Measurements from ENCODE around the gene TRIM60.
"Not testable (repeated sequence)": the region's sequence is repeated elsewhere in the genome, so short reads cannot be mapped to it uniquely, and the experiment has no call there.

Gene TRIM60

GRCh38 chr4:165053645-165054044 lies 21.8 kb downstream of the TRIM60 start, which contains the start of gene TRIM75:
TRIM75 (plus strand) TSS chr4:165053866; CDS start chr4:165059148, 5,282 bp downstream.
- Histone ChIP-seq H3K27ac (ENCODE audit: low read depth, low read length) (no peak within 1 kb of the TSS), H3K4me1 (ENCODE audit: control insufficient read depth, insufficient read depth, low read length) (peaks cover 5% of the 10 kb centered on the region; the same call in 1 of the 2 replicates), H3K36me3 (ENCODE audit: control insufficient read depth, insufficient read depth, low read length) (no peaks in the 10 kb centered on the region), H3K4me3 (ENCODE audit: low read depth, low read length) (no peak within 1 kb of the TSS), H3K9me3 (ENCODE audit: control insufficient read depth, insufficient read depth, low read depth, low read length) (no peaks in the 10 kb centered on the region), H3K9ac (ENCODE audit: low read length) (no peak within 1 kb of the TSS), H3K27me3 (ENCODE audit: control insufficient read depth, insufficient read depth, low read length) (no peaks in the 10 kb centered on the region)

- no peaks in the 10 kb centered on the region for H3K36me3 ChIP-seq (ENCODE audit: control insufficient read depth, insufficient read depth, low read length)
Observed at GRCh38 chr4:165055601-165056000, 23.8 kb downstream of the TRIM60 start.

GRCh38 chr4:165058666-165059065 lies 26.9 kb downstream of the TRIM60 start:
- no peaks in the 10 kb centered on the region for H3K4me1 ChIP-seq (ENCODE audit: control insufficient read depth, insufficient read depth, low read length)
- no peak overlapping the region for H3K27ac ChIP-seq (ENCODE audit: low read depth, low read length)
- no peak overlapping the region for H3K9ac ChIP-seq (ENCODE audit: low read length)
- H3K9me3 ChIP-seq (ENCODE audit: control insufficient read depth, insufficient read depth, low read depth, low read length): no peaks in the 10 kb centered on the region
- H3K27me3 ChIP-seq (ENCODE audit: control insufficient read depth, insufficient read depth, low read length): no peaks in the 10 kb centered on the region
- no peak overlapping the region for H3K4me3 ChIP-seq (ENCODE audit: low read depth, low read length)
- H3K36me3 ChIP-seq (ENCODE audit: control insufficient read depth, insufficient read depth, low read length): no peaks in the 10 kb centered on the region

More at GRCh38 chr4:165055601-165056000, 23.8 kb downstream of the TRIM60 start:
- Histone ChIP-seq H3K27ac (ENCODE audit: low read depth, low read length) (no peak overlapping the region), H3K4me3 (ENCODE audit: low read depth, low read length) (no peak overlapping the region), H3K27me3 (ENCODE audit: control insufficient read depth, insufficient read depth, low read length) (no peaks in the 10 kb centered on the region), H3K4me1 (ENCODE audit: control insufficient read depth, insufficient read depth, low read length) (peaks cover 5% of the 10 kb centered on the region; the same call in 1 of the 2 replicates), H3K9me3 (ENCODE audit: control insufficient read depth, insufficient read depth, low read depth, low read length) (no peaks in the 10 kb centered on the region), H3K9ac (ENCODE audit: low read length) (no peak overlapping the region)

- H3K36me3 ChIP-seq (ENCODE audit: control insufficient read depth, insufficient read depth, low read length): no peaks in the 10 kb centered on the region
- no peaks in the 10 kb centered on the region for H3K4me1 ChIP-seq (ENCODE audit: control insufficient read depth, insufficient read depth, low read length)
- no peaks in the 10 kb centered on the region for H3K9me3 ChIP-seq (ENCODE audit: control insufficient read depth, insufficient read depth, low read depth, low read length)
- H3K27ac ChIP-seq (ENCODE audit: low read depth, low read length): no peak overlapping the region
- H3K27me3 ChIP-seq (ENCODE audit: control insufficient read depth, insufficient read depth, low read length): no peaks in the 10 kb centered on the region
- no peak overlapping the region for H3K9ac ChIP-seq (ENCODE audit: low read length)
- H3K4me3 ChIP-seq (ENCODE audit: low read depth, low read length): no peak overlapping the region
Observed at GRCh38 chr4:165059386-165059785, 27.6 kb downstream of the TRIM60 start.

- Histone ChIP-seq H3K27ac (ENCODE audit: low read depth, low read length) (no peak overlapping the region), H3K9ac (ENCODE audit: low read length) (no peak overlapping the region), H3K4me3 (ENCODE audit: low read depth, low read length) (no peak overlapping the region)
Observed at GRCh38 chr4:165060938-165061337, 29.1 kb downstream of the TRIM60 start.

GRCh38 chr4:165070560-165070959 lies 38.8 kb downstream of the TRIM60 start:
- no peak overlapping the region for H3K27ac ChIP-seq (ENCODE audit: low read depth, low read length)

More at GRCh38 chr4:165060938-165061337, 29.1 kb downstream of the TRIM60 start:
- Histone ChIP-seq H3K27me3 (ENCODE audit: control insufficient read depth, insufficient read depth, low read length) (no peaks in the 10 kb centered on the region), H3K9me3 (ENCODE audit: control insufficient read depth, insufficient read depth, low read depth, low read length) (no peaks in the 10 kb centered on the region), H3K36me3 (ENCODE audit: control insufficient read depth, insufficient read depth, low read length) (no peaks in the 10 kb centered on the region), H3K4me1 (ENCODE audit: control insufficient read depth, insufficient read depth, low read length) (no peaks in the 10 kb centered on the region)

GRCh38 chr4:165073346-165073745 lies 41.5 kb downstream of the TRIM60 start:
- H3K9me3 ChIP-seq (ENCODE audit: control insufficient read depth, insufficient read depth, low read depth, low read length); H3K36me3 ChIP-seq (ENCODE audit: control insufficient read depth, insufficient read depth, low read length); H3K27ac ChIP-seq (ENCODE audit: low read depth, low read length); H3K27me3 ChIP-seq (ENCODE audit: control insufficient read depth, insufficient read depth, low read length); H3K4me3 ChIP-seq (ENCODE audit: low read depth, low read length); H3K4me1 ChIP-seq (ENCODE audit: control insufficient read depth, insufficient read depth, low read length); H3K9ac ChIP-seq (ENCODE audit: low read length): not testable (repeated sequence)

More at GRCh38 chr4:165070560-165070959, 38.8 kb downstream of the TRIM60 start:
- no peaks in the 10 kb centered on the region for H3K36me3 ChIP-seq (ENCODE audit: control insufficient read depth, insufficient read depth, low read length)
- no peak overlapping the region for H3K4me3 ChIP-seq (ENCODE audit: low read depth, low read length)
- peaks cover 3% of the 10 kb centered on the region; the same call in 1 of the 2 replicates for H3K4me1 ChIP-seq (ENCODE audit: control insufficient read depth, insufficient read depth, low read length)
- H3K9me3 ChIP-seq (ENCODE audit: control insufficient read depth, insufficient read depth, low read depth, low read length): no peaks in the 10 kb centered on the region
- no peaks in the 10 kb centered on the region for H3K27me3 ChIP-seq (ENCODE audit: control insufficient read depth, insufficient read depth, low read length)
- H3K9ac ChIP-seq (ENCODE audit: low read length): no peak overlapping the region

- no peak overlapping the region for H3K27ac ChIP-seq (ENCODE audit: low read depth, low read length)
- H3K4me1 ChIP-seq (ENCODE audit: control insufficient read depth, insufficient read depth, low read length): peaks cover 3% of the 10 kb centered on the region; the same call in 1 of the 2 replicates
- H3K9me3 ChIP-seq (ENCODE audit: control insufficient read depth, insufficient read depth, low read depth, low read length): no peaks in the 10 kb centered on the region
- H3K27me3 ChIP-seq (ENCODE audit: control insufficient read depth, insufficient read depth, low read length): no peaks in the 10 kb centered on the region
- no peak overlapping the region for H3K9ac ChIP-seq (ENCODE audit: low read length)
- peaks cover 15% of the 10 kb centered on the region for H3K36me3 ChIP-seq (ENCODE audit: control insufficient read depth, insufficient read depth, low read length)
- no peak overlapping the region for H3K4me3 ChIP-seq (ENCODE audit: low read depth, low read length)
Observed at GRCh38 chr4:165077034-165077578, 45.3 kb downstream of the TRIM60 start.

- H3K4me3 ChIP-seq (ENCODE audit: low read depth, low read length): no peak overlapping the region
- H3K27ac ChIP-seq (ENCODE audit: low read depth, low read length): no peak overlapping the region
- H3K4me1 ChIP-seq (ENCODE audit: control insufficient read depth, insufficient read depth, low read length): no peaks in the 10 kb centered on the region
- H3K9me3 ChIP-seq (ENCODE audit: control insufficient read depth, insufficient read depth, low read depth, low read length): no peaks in the 10 kb centered on the region
- H3K27me3 ChIP-seq (ENCODE audit: control insufficient read depth, insufficient read depth, low read length): no peaks in the 10 kb centered on the region
- no peak overlapping the region for H3K9ac ChIP-seq (ENCODE audit: low read length)
- peaks cover 16% of the 10 kb centered on the region for H3K36me3 ChIP-seq (ENCODE audit: control insufficient read depth, insufficient read depth, low read length)
Observed at GRCh38 chr4:165079476-165079875, 47.7 kb downstream of the TRIM60 start.

GRCh38 chr4:165084787-165085186 lies 53.0 kb downstream of the TRIM60 start:
- H3K27ac ChIP-seq (ENCODE audit: low read depth, low read length); H3K4me3 ChIP-seq (ENCODE audit: low read depth, low read length); H3K9me3 ChIP-seq (ENCODE audit: control insufficient read depth, insufficient read depth, low read depth, low read length); H3K9ac ChIP-seq (ENCODE audit: low read length); H3K27me3 ChIP-seq (ENCODE audit: control insufficient read depth, insufficient read depth, low read length); H3K4me1 ChIP-seq (ENCODE audit: control insufficient read depth, insufficient read depth, low read length): not testable (repeated sequence)
- H3K36me3 ChIP-seq (ENCODE audit: control insufficient read depth, insufficient read depth, low read length): peaks cover 36% of the 10 kb centered on the region

GRCh38 chr4:165085946-165086345 lies 54.1 kb downstream of the TRIM60 start:
- Histone ChIP-seq H3K27me3 (ENCODE audit: control insufficient read depth, insufficient read depth, low read length) (no peaks in the 10 kb centered on the region), H3K4me1 (ENCODE audit: control insufficient read depth, insufficient read depth, low read length) (no peaks in the 10 kb centered on the region), H3K9me3 (ENCODE audit: control insufficient read depth, insufficient read depth, low read depth, low read length) (no peaks in the 10 kb centered on the region), H3K9ac (ENCODE audit: low read length) (no peak overlapping the region), H3K27ac (ENCODE audit: low read depth, low read length) (no peak overlapping the region), H3K4me3 (ENCODE audit: low read depth, low read length) (no peak overlapping the region), H3K36me3 (ENCODE audit: control insufficient read depth, insufficient read depth, low read length) (peaks cover 34% of the 10 kb centered on the region)
